ENCODE data around the gene RPAP3. TPM values are rescaled to one million over a fixed set of nuclear protein-coding genes. Genes with fewer than 3 reads are reported as not detected.
A peak's percentile ranks its signal among the peaks of the same experiment; 100 is the strongest.

The RPAP3 gene
- total RNA-seq (34.5 TPM), polyA plus RNA-seq (10 to 100 TPM; 31.5 to 40.2 (median 32.8) TPM)

- Mint-ChIP-seq H3K27ac (peak within 1 kb of the TSS; percentile 92 to 99 (median 94)), H3K4me3 (peak within 1 kb of the TSS; percentile 94 to 100 (median 95)), H3K9me3 (no peaks in the 10 kb centered on the region), H3K4me1 (peaks cover 32 to 61% (median 46%) of the 10 kb centered on the region in 4 donors), H3K27me3 (peaks cover 4% of the 10 kb centered on the region), H3K36me3 (peaks cover 19% of the 10 kb centered on the region)
- Histone ChIP-seq H3K27ac (ENCODE audit: insufficient read depth, low read length, poor library complexity, severe bottlenecking) (peak within 1 kb of the TSS; percentile 91), H3K27me3 (ENCODE audit: control insufficient read depth, insufficient read depth, low read length) (no peaks in the 10 kb centered on the region), H3K4me1 (ENCODE audit: control insufficient read depth, insufficient read depth, low read length, poor library complexity, severe bottlenecking) (peaks cover 45% of the 10 kb centered on the region), H3K36me3 (ENCODE audit: control insufficient read depth, insufficient read depth, low read length) (peaks cover 3% of the 10 kb centered on the region), H3K4me3 (ENCODE audit: low read depth, low read length) (peak within 1 kb of the TSS; percentile 100), H3K9me3 (ENCODE audit: control insufficient read depth in 2 of 2, low read length in 2 of 2) (no peaks in the 10 kb centered on the region)
- DNase-seq (peak; percentile 94 to 97 (median 94)), ATAC-seq (ENCODE audit: low read depth in 2 of 2) (peak; percentile 95 to 97)
These were observed at the start of gene RPAP3 for GRCh38 chr12:47705566-47706425. Gene RPAP3 (minus strand): TSS chr12:47706030. CDS start chr12:47702840, 3,190 bp downstream.

- Histone ChIP-seq H3K36me3 (ENCODE audit: control insufficient read depth, insufficient read depth, low read length) (no peaks in the 10 kb centered on the region), H3K27ac (ENCODE audit: insufficient read depth, low read length, poor library complexity, severe bottlenecking) (no peak overlapping the region), H3K4me3 (ENCODE audit: low read depth, low read length) (peak overlapping the region; percentile 38), H3K27me3 (ENCODE audit: control insufficient read depth, insufficient read depth, low read length) (no peaks in the 10 kb centered on the region), H3K9me3 (ENCODE audit: control insufficient read depth in 2 of 2, low read length in 2 of 2) (no peaks in the 10 kb centered on the region), H3K4me1 (ENCODE audit: control insufficient read depth, insufficient read depth, low read length, poor library complexity, severe bottlenecking) (peaks cover 26% of the 10 kb centered on the region)
- Mint-ChIP-seq H3K4me1 (peaks cover 6 to 38% (median 16%) of the 10 kb centered on the region in 4 donors), H3K36me3 (no peaks in the 10 kb centered on the region), H3K9me3 (peaks cover 0 to 2% (median 0%) of the 10 kb centered on the region in 7 donors), H3K4me3 (no peak overlapping the region), H3K27me3 (peaks cover under 1% of the 10 kb centered on the region), H3K27ac (no peak overlapping the region)
- no peak for ATAC-seq (ENCODE audit: low read depth in 2 of 2)
- no peak for DNase-seq
These were observed 49.1 kb upstream of the RPAP3 start for GRCh38 chr12:47754881-47755280.

GRCh38 chr12:47754126-47754525 lies 48.3 kb upstream of the RPAP3 start:
- Histone ChIP-seq H3K9me3 (ENCODE audit: control insufficient read depth in 2 of 2, low read length in 2 of 2) (no peaks in the 10 kb centered on the region), H3K4me1 (ENCODE audit: control insufficient read depth, insufficient read depth, low read length, poor library complexity, severe bottlenecking) (peaks cover 18% of the 10 kb centered on the region), H3K36me3 (ENCODE audit: control insufficient read depth, insufficient read depth, low read length) (no peaks in the 10 kb centered on the region), H3K27me3 (ENCODE audit: control insufficient read depth, insufficient read depth, low read length) (no peaks in the 10 kb centered on the region), H3K4me3 (ENCODE audit: low read depth, low read length) (no peak overlapping the region), H3K27ac (ENCODE audit: insufficient read depth, low read length, poor library complexity, severe bottlenecking) (no peak overlapping the region)
- H3K4me3 Mint-ChIP-seq, result no peak overlapping the region
- ATAC-seq (ENCODE audit: low read depth in 2 of 2) (no peak), DNase-seq (no peak)
- H3K9me3 Mint-ChIP-seq, result peaks cover 0 to 2% (median 0%) of the 10 kb centered on the region in 7 donors
- peaks cover 6 to 34% (median 16%) of the 10 kb centered on the region in 4 donors for H3K4me1 Mint-ChIP-seq
- no peaks in the 10 kb centered on the region for H3K36me3 Mint-ChIP-seq
- no peak overlapping the region for H3K27ac Mint-ChIP-seq
- no peaks in the 10 kb centered on the region for H3K27me3 Mint-ChIP-seq

GRCh38 chr12:47753021-47754001 lies 47.5 kb upstream of the RPAP3 start:
- DNase-seq, result no peak
- no peak overlapping the region for H3K4me3 Mint-ChIP-seq
- ATAC-seq (ENCODE audit: low read depth in 2 of 2), result no peak
- Histone ChIP-seq H3K36me3 (ENCODE audit: control insufficient read depth, insufficient read depth, low read length) (no peaks in the 10 kb centered on the region), H3K4me3 (ENCODE audit: low read depth, low read length) (no peak overlapping the region), H3K9me3 (ENCODE audit: control insufficient read depth in 2 of 2, low read length in 2 of 2) (no peaks in the 10 kb centered on the region), H3K27me3 (ENCODE audit: control insufficient read depth, insufficient read depth, low read length) (no peaks in the 10 kb centered on the region), H3K4me1 (ENCODE audit: control insufficient read depth, insufficient read depth, low read length, poor library complexity, severe bottlenecking) (peaks cover 10% of the 10 kb centered on the region), H3K27ac (ENCODE audit: insufficient read depth, low read length, poor library complexity, severe bottlenecking) (no peak overlapping the region)
- H3K9me3 Mint-ChIP-seq, result peaks cover 0 to 2% (median 0%) of the 10 kb centered on the region in 7 donors
- no peak overlapping the region for H3K27ac Mint-ChIP-seq
- H3K36me3 Mint-ChIP-seq, result no peaks in the 10 kb centered on the region
- H3K4me1 Mint-ChIP-seq, result peaks cover 6 to 31% (median 15%) of the 10 kb centered on the region in 4 donors
- H3K27me3 Mint-ChIP-seq, result no peaks in the 10 kb centered on the region

- H3K4me1 Mint-ChIP-seq, result peaks cover 6 to 25% (median 13%) of the 10 kb centered on the region in 4 donors
- H3K4me3 Mint-ChIP-seq, result no peak overlapping the region
- Histone ChIP-seq H3K27ac (ENCODE audit: insufficient read depth, low read length, poor library complexity, severe bottlenecking) (no peak overlapping the region), H3K36me3 (ENCODE audit: control insufficient read depth, insufficient read depth, low read length) (no peaks in the 10 kb centered on the region), H3K4me1 (ENCODE audit: control insufficient read depth, insufficient read depth, low read length, poor library complexity, severe bottlenecking) (peaks cover 9% of the 10 kb centered on the region), H3K9me3 (ENCODE audit: control insufficient read depth in 2 of 2, low read length in 2 of 2) (no peaks in the 10 kb centered on the region), H3K27me3 (ENCODE audit: control insufficient read depth, insufficient read depth, low read length) (no peaks in the 10 kb centered on the region), H3K4me3 (ENCODE audit: low read depth, low read length) (no peak overlapping the region)
- peaks cover 0 to 2% (median 0%) of the 10 kb centered on the region in 7 donors for H3K9me3 Mint-ChIP-seq
- DNase-seq (no peak), ATAC-seq (ENCODE audit: low read depth in 2 of 2) (no peak)
- no peaks in the 10 kb centered on the region for H3K36me3 Mint-ChIP-seq
- no peaks in the 10 kb centered on the region for H3K27me3 Mint-ChIP-seq
- no peak overlapping the region for H3K27ac Mint-ChIP-seq
These were observed 46.7 kb upstream of the RPAP3 start for GRCh38 chr12:47752552-47752951.

- H3K4me3 Mint-ChIP-seq, result no peak overlapping the region
- ATAC-seq (ENCODE audit: low read depth in 2 of 2) (no peak), DNase-seq (no peak)
- H3K4me3 ChIP-seq (ENCODE audit: low read depth, low read length), result no peak overlapping the region
- H3K4me1 ChIP-seq (ENCODE audit: control insufficient read depth, insufficient read depth, low read length, poor library complexity, severe bottlenecking), result peaks cover 9% of the 10 kb centered on the region
- H3K27me3 Mint-ChIP-seq, result no peaks in the 10 kb centered on the region
- H3K9me3 Mint-ChIP-seq, result peaks cover 0 to 2% (median 0%) of the 10 kb centered on the region in 7 donors
- no peaks in the 10 kb centered on the region for H3K36me3 ChIP-seq (ENCODE audit: control insufficient read depth, insufficient read depth, low read length)
- H3K27ac ChIP-seq (ENCODE audit: insufficient read depth, low read length, poor library complexity, severe bottlenecking), result no peak overlapping the region
- no peak overlapping the region for H3K27ac Mint-ChIP-seq
- H3K9me3 ChIP-seq (ENCODE audit: control insufficient read depth in 2 of 2, low read length in 2 of 2), result no peaks in the 10 kb centered on the region
- no peaks in the 10 kb centered on the region for H3K27me3 ChIP-seq (ENCODE audit: control insufficient read depth, insufficient read depth, low read length)
- peaks cover 6 to 21% (median 12%) of the 10 kb centered on the region in 4 donors for H3K4me1 Mint-ChIP-seq
- no peaks in the 10 kb centered on the region for H3K36me3 Mint-ChIP-seq
These were observed 46.3 kb upstream of the RPAP3 start for GRCh38 chr12:47752121-47752520.

- Mint-ChIP-seq H3K27me3 (no peaks in the 10 kb centered on the region), H3K27ac (no peak overlapping the region), H3K4me1 (peaks cover 6 to 17% (median 12%) of the 10 kb centered on the region in 4 donors), H3K36me3 (no peaks in the 10 kb centered on the region), H3K9me3 (peaks cover 0 to 2% (median 0%) of the 10 kb centered on the region in 7 donors), H3K4me3 (no peak overlapping the region)
- H3K9me3 ChIP-seq (ENCODE audit: control insufficient read depth in 2 of 2, low read length in 2 of 2), result no peaks in the 10 kb centered on the region
- H3K4me1 ChIP-seq (ENCODE audit: control insufficient read depth, insufficient read depth, low read length, poor library complexity, severe bottlenecking), result peaks cover 9% of the 10 kb centered on the region
- no peak for ATAC-seq (ENCODE audit: low read depth in 2 of 2)
- no peaks in the 10 kb centered on the region for H3K27me3 ChIP-seq (ENCODE audit: control insufficient read depth, insufficient read depth, low read length)
- H3K4me3 ChIP-seq (ENCODE audit: low read depth, low read length), result no peak overlapping the region
- no peaks in the 10 kb centered on the region for H3K36me3 ChIP-seq (ENCODE audit: control insufficient read depth, insufficient read depth, low read length)
- no peak for DNase-seq
- H3K27ac ChIP-seq (ENCODE audit: insufficient read depth, low read length, poor library complexity, severe bottlenecking), result no peak overlapping the region
These were observed 45.7 kb upstream of the RPAP3 start for GRCh38 chr12:47751561-47751960.
